Measurements from ENCODE around the gene ICE1. TPM values are rescaled to one million over a fixed set of nuclear protein-coding genes. Genes with fewer than 3 reads are reported as not detected.

The ICE1 gene
- total RNA-seq, 2 experiments from 2014 or later: 29.5 to 30.8 TPM

DNA sequence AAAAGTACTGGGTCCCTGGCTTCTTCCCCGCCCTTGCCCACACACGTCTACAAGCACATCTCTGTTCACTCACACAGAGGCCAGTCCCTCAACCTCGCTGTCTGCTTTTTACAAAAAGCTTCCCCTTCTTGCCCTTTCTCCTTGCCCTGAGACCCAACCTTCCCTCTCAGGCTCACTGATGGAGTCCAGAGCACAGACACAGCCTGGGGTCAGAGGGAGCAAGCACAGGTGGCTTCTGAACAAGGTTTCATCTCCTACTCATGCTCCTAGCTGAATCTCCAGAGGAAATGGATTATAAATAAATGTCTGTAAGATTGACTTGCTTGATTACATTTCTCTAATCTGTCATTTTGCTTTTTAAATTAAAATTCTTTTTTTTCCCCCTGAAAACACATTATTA is 101.8 kb downstream of the ICE1 start:
- no peak for DNase-seq
- Mint-ChIP-seq H3K9me3 (peaks cover 27% of the 10 kb centered on the region), H3K4me1 (peaks cover 32% of the 10 kb centered on the region), H3K4me3 (no peak overlapping the region), H3K27me3 (peaks cover 5% of the 10 kb centered on the region), H3K27ac (peak overlapping the region; percentile 85), H3K36me3 (ENCODE audit: low read depth) (peaks cover 34% of the 10 kb centered on the region)
- ChIA-PET POLR2A (no interaction called here), CTCF (no interaction called here)

DNA sequence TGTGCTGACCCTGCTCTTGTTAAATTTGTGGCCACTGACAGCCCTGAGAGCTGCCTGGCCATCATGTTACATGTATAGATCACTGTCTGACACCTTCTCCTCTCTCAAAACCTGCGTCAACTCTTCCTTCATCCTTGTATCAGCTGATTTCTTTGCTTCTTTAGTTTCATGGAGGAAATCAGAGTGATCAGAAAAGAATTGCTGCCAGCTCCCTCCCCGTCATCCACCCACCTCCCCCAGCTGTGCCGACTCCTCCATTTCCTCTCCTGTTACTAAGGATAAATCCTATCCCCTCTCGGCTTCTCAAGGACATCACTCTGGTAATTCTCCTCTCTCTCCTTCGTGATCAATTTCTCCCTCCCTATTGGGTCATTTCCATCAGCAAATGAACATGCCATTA is 108.9 kb downstream of the ICE1 start:
- H3K27me3 Mint-ChIP-seq: peaks cover 20% of the 10 kb centered on the region
- no peak overlapping the region for H3K27ac Mint-ChIP-seq
- ChIA-PET POLR2A (no interaction called here), CTCF (no interaction called here)
- H3K4me3 Mint-ChIP-seq: no peak overlapping the region
- no peaks in the 10 kb centered on the region for H3K4me1 Mint-ChIP-seq
- H3K9me3 Mint-ChIP-seq: peaks cover 7% of the 10 kb centered on the region
- DNase-seq: no peak
- H3K36me3 Mint-ChIP-seq (ENCODE audit: low read depth): peaks cover 7% of the 10 kb centered on the region

- no peak overlapping the region for H3K4me3 Mint-ChIP-seq
- peaks cover 21% of the 10 kb centered on the region for H3K27me3 Mint-ChIP-seq
- ChIA-PET CTCF (no interaction called here), POLR2A (no interaction called here)
- H3K36me3 Mint-ChIP-seq (ENCODE audit: low read depth): peaks cover 7% of the 10 kb centered on the region
- H3K4me1 Mint-ChIP-seq: no peaks in the 10 kb centered on the region
- no peak overlapping the region for H3K27ac Mint-ChIP-seq
- DNase-seq: no peak
- H3K9me3 Mint-ChIP-seq: peaks cover 4% of the 10 kb centered on the region
These were observed 110.0 kb downstream of the ICE1 start for GRCh38 chr5:5532306-5533076.

DNA sequence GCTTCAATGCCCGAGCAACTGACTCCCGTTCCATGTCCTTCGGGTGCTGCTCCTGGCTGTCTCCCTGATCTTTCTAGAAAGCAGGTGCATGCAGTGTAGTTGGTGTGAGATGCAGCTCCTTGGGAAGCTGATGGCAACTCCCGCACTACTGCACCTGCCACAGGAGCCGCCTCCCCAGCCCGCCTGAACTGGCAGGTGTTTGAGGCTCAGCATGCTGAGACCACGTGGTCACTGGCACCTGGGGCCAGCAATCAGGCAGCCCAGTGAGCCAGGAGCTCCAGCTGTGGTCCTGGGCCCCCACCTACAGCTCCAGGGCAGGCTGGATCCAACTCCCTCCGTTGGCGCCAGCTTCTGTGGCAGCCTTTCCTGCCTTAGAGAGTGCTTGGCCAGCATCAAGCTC is 111.5 kb downstream of the ICE1 start:
- Mint-ChIP-seq H3K27ac (no peak overlapping the region), H3K4me1 (no peaks in the 10 kb centered on the region), H3K27me3 (peaks cover 19% of the 10 kb centered on the region), H3K9me3 (peaks cover 2% of the 10 kb centered on the region), H3K36me3 (ENCODE audit: low read depth) (peaks cover 5% of the 10 kb centered on the region), H3K4me3 (no peak overlapping the region)
- ChIA-PET CTCF (no interaction called here), POLR2A (no interaction called here)
- no peak for DNase-seq

DNA sequence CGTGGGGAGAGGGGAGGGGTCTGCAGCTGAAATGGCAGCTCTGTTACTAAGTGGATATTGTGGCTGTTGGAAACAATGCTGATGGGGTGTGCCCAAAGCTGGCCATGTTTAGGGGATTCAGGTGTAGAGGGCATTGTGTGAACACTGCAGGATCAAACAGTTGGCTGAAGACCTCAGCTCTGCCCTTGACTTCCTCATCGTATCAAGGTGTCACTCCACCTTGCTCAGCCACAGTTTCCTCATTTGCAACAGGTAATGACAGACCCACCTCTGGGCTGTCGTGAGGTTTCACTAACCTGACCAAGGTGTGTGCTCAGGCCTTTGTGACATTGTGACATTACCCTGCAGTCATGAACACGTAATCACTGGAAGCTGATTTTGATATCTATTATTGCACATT is 111.9 kb downstream of the ICE1 start:
- no peak for DNase-seq
- no peaks in the 10 kb centered on the region for H3K4me1 Mint-ChIP-seq
- H3K36me3 Mint-ChIP-seq (ENCODE audit: low read depth): peaks cover 4% of the 10 kb centered on the region
- H3K4me3 Mint-ChIP-seq: no peak overlapping the region
- peaks cover 16% of the 10 kb centered on the region for H3K27me3 Mint-ChIP-seq
- no peaks in the 10 kb centered on the region for H3K9me3 Mint-ChIP-seq
- H3K27ac Mint-ChIP-seq: no peak overlapping the region
- ChIA-PET CTCF (no interaction called here), POLR2A (no interaction called here)

DNA sequence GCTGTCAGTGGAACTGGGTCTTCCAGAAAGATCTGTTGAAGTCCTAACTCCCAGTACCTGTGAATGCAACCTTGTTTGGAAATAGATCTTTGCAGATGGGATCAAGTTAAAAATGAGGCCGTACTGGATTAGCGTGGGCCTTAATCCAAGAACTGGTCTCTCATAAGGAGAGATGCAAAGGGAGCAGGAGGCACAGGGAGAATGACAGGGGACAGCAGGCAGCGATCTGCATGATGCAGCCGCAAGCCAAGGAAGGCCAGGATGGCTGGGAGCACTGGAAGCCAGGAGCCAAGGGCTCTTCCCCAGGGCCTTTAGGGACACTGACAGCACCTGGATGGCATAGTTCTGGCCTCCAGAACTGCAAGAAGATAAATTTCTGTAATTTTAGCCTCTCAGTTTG is 114.4 kb downstream of the ICE1 start:
- Mint-ChIP-seq H3K27me3 (peaks cover 13% of the 10 kb centered on the region), H3K4me1 (no peaks in the 10 kb centered on the region), H3K27ac (no peak overlapping the region), H3K9me3 (no peaks in the 10 kb centered on the region), H3K4me3 (no peak overlapping the region), H3K36me3 (ENCODE audit: low read depth) (no peaks in the 10 kb centered on the region)
- CTCF ChIA-PET: no interaction called here
- POLR2A ChIA-PET: no interaction called here
- no peak for DNase-seq

- no peaks in the 10 kb centered on the region for H3K36me3 Mint-ChIP-seq (ENCODE audit: low read depth)
- ChIA-PET CTCF (no interaction called here), POLR2A (no interaction called here)
- H3K27me3 Mint-ChIP-seq: peaks cover 10% of the 10 kb centered on the region
- H3K9me3 Mint-ChIP-seq: no peaks in the 10 kb centered on the region
- no peaks in the 10 kb centered on the region for H3K4me1 Mint-ChIP-seq
- no peak overlapping the region for H3K4me3 Mint-ChIP-seq
- H3K27ac Mint-ChIP-seq: no peak overlapping the region
- no peak for DNase-seq
These were observed 114.9 kb downstream of the ICE1 start for GRCh38 chr5:5537426-5537825.

GRCh38 chr5:5539590-5539989 is 117.1 kb downstream of the ICE1 start:
- H3K9me3 Mint-ChIP-seq: no peaks in the 10 kb centered on the region
- ChIA-PET POLR2A (no interaction called here), CTCF (no interaction called here)
- H3K36me3 Mint-ChIP-seq (ENCODE audit: low read depth): no peaks in the 10 kb centered on the region
- H3K27me3 Mint-ChIP-seq: peaks cover 12% of the 10 kb centered on the region
- no peaks in the 10 kb centered on the region for H3K4me1 Mint-ChIP-seq
- no peak overlapping the region for H3K27ac Mint-ChIP-seq
- H3K4me3 Mint-ChIP-seq: no peak overlapping the region
- no peak for DNase-seq

Measured in activated CD4-positive, alpha-beta T cell treated with anti-CD3 and anti-CD28 coated beads, Interleukin-2, amount 10 ng/mL, durations not matched to agents 7 days and 5 days (primary cell).